ENCODE results near the gene UBXN7. TPM values are rescaled to one million over a fixed set of nuclear protein-coding genes. Genes with fewer than 3 reads are reported as not detected.

Gene UBXN7
- polyA plus RNA-seq, 1 donor from 2014 or later: 19.6 TPM

- H3K27ac ChIP-seq (ENCODE audit: low read length): no peak overlapping the region
- no peak overlapping the region for H3K4me3 ChIP-seq (ENCODE audit: low read length)
- H3K27me3 ChIP-seq (ENCODE audit: insufficient read depth, low read depth, low read length): no peaks in the 10 kb centered on the region
- no peaks in the 10 kb centered on the region for H3K9me2 ChIP-seq (ENCODE audit: insufficient read depth, low read length)
- H3K9me3 ChIP-seq (ENCODE audit: low read length): no peaks in the 10 kb centered on the region
- no peaks in the 10 kb centered on the region for H3K79me2 ChIP-seq (replicated peaks; ENCODE audit: insufficient read depth, low read length)
- H3K9ac ChIP-seq (ENCODE audit: low read length): no peak overlapping the region
- no peak for TF ChIP-seq POLR2AphosphoS5 (IDR thresholded peaks at IDR 0.05)
- no peak for TF ChIP-seq EZH2 (IDR thresholded peaks at IDR 0.05; ENCODE audit: borderline replicate concordance, insufficient read depth, low read length, poor library complexity, severe bottlenecking)
- TF ChIP-seq SMC3 (conservative IDR thresholded peaks at IDR 0.05; ENCODE audit: poor library complexity): no peak
- TF ChIP-seq MXI1 (conservative IDR thresholded peaks at IDR 0.05; ENCODE audit: poor library complexity, severe bottlenecking): no peak
- TF ChIP-seq TAF1 (IDR thresholded peaks at IDR 0.05; ENCODE audit: low read depth): no peak
- TF ChIP-seq RAD21 (conservative IDR thresholded peaks at IDR 0.05): no peak
- TF ChIP-seq CTCF (IDR thresholded peaks at IDR 0.05; ENCODE audit: poor library complexity, severe bottlenecking): no peak
- TF ChIP-seq EP300 (conservative IDR thresholded peaks at IDR 0.05; ENCODE audit: poor library complexity, severe bottlenecking): no peak
- TF ChIP-seq REST (IDR thresholded peaks at IDR 0.05; ENCODE audit: borderline replicate concordance): no peak
- no peaks in the 10 kb centered on the region for H3K36me3 ChIP-seq (ENCODE audit: insufficient read depth, low read length)
- H2AFZ ChIP-seq (ENCODE audit: low read depth, low read length): no peak overlapping the region
- no peaks in the 10 kb centered on the region for H4K20me1 ChIP-seq (ENCODE audit: insufficient read depth)
- H3F3A ChIP-seq (ENCODE audit: insufficient read depth, low read length, poor library complexity, severe bottlenecking): no peaks in the 10 kb centered on the region
- no peak overlapping the region for H3K4me2 ChIP-seq (ENCODE audit: low read length)
These were observed 12.3 kb upstream of the UBXN7 start for GRCh38 chr3:196444500-196444894.

GRCh38 chr3:196440696-196441095, 8.5 kb upstream of the UBXN7 start:
- no peak overlapping the region for H3K4me2 ChIP-seq (ENCODE audit: low read length)
- no peak overlapping the region for H3K4me3 ChIP-seq (ENCODE audit: low read length)
- TF ChIP-seq RAD21 (conservative IDR thresholded peaks at IDR 0.05) (no peak), EZH2 (IDR thresholded peaks at IDR 0.05; ENCODE audit: borderline replicate concordance, insufficient read depth, low read length, poor library complexity, severe bottlenecking) (no peak)
- no peaks in the 10 kb centered on the region for H3K79me2 ChIP-seq (replicated peaks; ENCODE audit: insufficient read depth, low read length)
- no peaks in the 10 kb centered on the region for H3F3A ChIP-seq (ENCODE audit: insufficient read depth, low read length, poor library complexity, severe bottlenecking)
- H3K9me2 ChIP-seq (ENCODE audit: insufficient read depth, low read length): no peaks in the 10 kb centered on the region
- no peaks in the 10 kb centered on the region for H3K27me3 ChIP-seq (ENCODE audit: insufficient read depth, low read depth, low read length)
- no peak overlapping the region for H2AFZ ChIP-seq (ENCODE audit: low read depth, low read length)
- no peak overlapping the region for H3K9ac ChIP-seq (ENCODE audit: low read length)
- no peaks in the 10 kb centered on the region for H3K9me3 ChIP-seq (ENCODE audit: low read length)
- H3K36me3 ChIP-seq (ENCODE audit: insufficient read depth, low read length): no peaks in the 10 kb centered on the region
- no peaks in the 10 kb centered on the region for H4K20me1 ChIP-seq (ENCODE audit: insufficient read depth)
- H3K27ac ChIP-seq (ENCODE audit: low read length): no peak overlapping the region
